ENCODE measurements around the gene CRHR1. TPM values are rescaled to one million over a fixed set of nuclear protein-coding genes. Genes with fewer than 3 reads are reported as not detected.
"Not testable (repeated sequence)": the region's sequence is repeated elsewhere in the genome, so short reads cannot be mapped to it uniquely, and the experiment has no call there.

The CRHR1 gene
- polyA plus RNA-seq (ENCODE audit: insufficient read length in 4 of 4) = 1 to 10 TPM in 1 of 4 donors, under 1 TPM in 3; 0.17 to 1.3 (median 0.69) TPM

GRCh38 chr17:45784293-45784740, at the start of gene CRHR1:
Gene CRHR1 (plus strand): TSS chr17:45784320. CDS start chr17:45784545, 225 bp downstream.
- DNase-seq (ENCODE audit: low read depth in 4 of 4, low spot score in 3 of 4) = no peak

DNA sequence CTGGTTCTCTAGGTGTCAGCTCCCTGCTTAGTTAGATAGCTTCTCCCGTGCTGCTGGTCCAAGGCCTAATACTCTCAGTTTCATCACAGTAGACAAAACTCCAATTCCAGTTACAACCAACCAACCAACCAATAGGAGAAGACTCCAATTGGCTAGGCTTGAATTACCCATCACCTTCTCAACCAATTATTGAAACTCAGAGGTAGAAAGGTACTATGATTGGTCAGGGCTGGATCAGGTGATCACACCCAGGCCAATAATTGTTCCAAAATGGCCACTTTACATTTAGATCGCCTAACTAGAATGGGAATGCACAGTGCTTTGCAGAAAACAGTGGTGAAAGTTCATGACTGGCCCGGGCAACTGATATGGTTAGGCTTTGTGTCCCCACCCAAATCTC, 49.5 kb upstream of the CRHR1 start:
- DNase-seq (ENCODE audit: low read depth in 4 of 4, low spot score in 3 of 4) = no peak

DNA sequence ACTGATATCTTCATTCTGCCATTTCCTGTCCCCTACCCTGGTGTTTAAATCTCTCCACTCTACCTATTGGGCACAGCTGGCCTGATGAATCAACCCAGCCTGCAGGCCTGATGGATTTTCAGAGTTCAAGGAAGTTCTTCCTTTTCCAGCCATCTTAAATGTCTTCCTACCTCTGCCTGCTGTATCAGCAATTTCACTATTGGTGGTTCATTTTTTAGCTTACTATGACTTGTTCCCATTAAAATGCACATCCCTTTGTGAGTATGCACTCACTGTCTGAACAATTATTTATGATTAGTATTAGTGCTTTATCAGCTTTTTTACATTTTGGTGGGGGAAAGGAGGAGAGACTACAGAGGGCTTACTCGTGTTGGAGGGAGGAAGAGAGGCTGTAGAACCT, 48.6 kb upstream of the CRHR1 start:
- no peak for DNase-seq (ENCODE audit: low read depth in 4 of 4, low spot score in 3 of 4)

- no peak for DNase-seq (ENCODE audit: low read depth in 4 of 4, low spot score in 3 of 4)
These were observed 44.3 kb upstream of the CRHR1 start for GRCh38 chr17:45739786-45740185.

DNA sequence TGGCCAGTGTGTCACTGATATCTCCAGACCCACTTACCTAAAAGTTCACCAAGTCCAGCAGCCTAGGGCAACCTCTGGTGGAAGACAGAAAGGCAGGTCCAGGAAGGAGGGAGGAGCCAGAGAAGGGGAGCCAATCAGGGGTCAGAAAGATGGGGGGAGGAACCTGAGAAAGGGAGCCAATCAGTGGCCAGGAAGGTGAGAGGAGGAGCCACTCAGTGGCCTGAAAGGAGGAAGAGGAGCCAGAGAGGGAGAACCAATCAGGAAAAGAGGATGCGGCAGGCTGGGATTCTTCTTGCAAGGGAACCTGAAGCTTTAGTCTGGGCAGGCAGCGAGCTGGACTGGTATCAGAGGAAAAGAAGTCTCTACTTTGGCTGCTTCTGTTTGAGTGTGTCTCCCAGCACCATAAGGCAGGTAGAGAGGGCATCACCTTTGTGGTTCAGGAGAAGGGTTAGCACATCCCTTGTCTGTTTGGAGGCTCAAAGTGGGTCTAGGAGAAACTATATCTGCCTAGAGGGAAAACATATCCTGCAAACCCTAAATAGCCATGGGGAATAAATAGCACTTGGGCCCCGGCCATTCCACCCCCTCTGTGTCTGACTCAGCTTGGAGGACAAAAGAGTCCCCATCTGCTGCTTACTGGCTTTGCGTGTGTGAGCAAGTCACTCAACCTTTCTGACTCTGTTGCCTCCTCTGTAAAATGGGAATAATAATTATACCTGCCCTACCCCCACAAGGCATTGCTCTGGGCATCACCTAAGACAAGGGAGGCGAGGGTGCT, 43.4 kb upstream of the CRHR1 start:
- peak in 2 of 4 donors; percentile 10 to 16 for DNase-seq (ENCODE audit: low read depth in 4 of 4, low spot score in 3 of 4)

DNA sequence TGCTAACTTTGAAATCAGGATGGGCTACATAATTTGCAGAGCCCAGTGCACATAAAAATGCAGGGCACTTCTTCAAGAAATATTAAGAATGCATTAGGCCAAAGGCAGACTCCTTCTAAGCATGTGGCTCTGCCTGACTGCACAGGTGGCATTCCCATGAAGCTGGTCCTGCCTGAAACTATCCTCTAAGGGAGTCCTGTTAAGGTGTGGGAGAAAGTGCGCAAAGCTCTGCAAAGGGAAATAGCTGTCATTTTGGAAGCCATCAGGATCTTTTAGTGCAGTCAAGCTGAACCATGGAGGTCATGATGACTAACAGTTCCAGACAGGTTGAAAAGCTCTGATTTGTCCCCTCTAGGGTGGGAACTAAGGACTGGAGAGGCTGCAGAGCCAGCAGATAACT, 41.9 kb upstream of the CRHR1 start:
- DNase-seq (ENCODE audit: low read depth in 4 of 4, low spot score in 3 of 4) = no peak

GRCh38 chr17:45743626-45744326, 40.3 kb upstream of the CRHR1 start:
- DNase-seq (ENCODE audit: low read depth in 4 of 4, low spot score in 3 of 4) = no peak

DNA sequence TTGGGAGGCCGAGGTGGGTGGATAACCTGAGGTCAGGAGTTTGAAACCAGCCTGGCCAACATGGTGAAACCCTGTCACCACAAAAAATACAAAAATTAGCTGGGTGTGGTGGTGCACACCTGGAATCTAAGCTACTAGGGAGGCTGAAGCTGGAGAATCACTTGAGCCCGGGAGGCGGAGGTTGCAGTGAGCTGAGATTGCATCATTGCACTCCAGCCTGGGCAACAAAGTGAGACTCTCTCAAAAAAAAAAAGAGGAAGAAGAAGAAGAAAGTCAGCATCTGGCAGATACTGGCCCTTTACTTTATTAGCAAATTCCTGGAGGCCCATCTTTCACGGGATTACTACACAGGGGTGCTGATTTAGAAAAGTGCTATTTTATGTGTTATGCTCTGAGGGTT, 39.3 kb upstream of the CRHR1 start:
- DNase-seq (ENCODE audit: low read depth in 4 of 4, low spot score in 3 of 4) = not testable (repeated sequence)

GRCh38 chr17:45745601-45746494, 38.3 kb upstream of the CRHR1 start:
- no peak for DNase-seq (ENCODE audit: low read depth in 4 of 4, low spot score in 3 of 4)

- no peak for DNase-seq (ENCODE audit: low read depth in 4 of 4, low spot score in 3 of 4)
These were observed 36.2 kb upstream of the CRHR1 start for GRCh38 chr17:45747911-45748310.

DNA sequence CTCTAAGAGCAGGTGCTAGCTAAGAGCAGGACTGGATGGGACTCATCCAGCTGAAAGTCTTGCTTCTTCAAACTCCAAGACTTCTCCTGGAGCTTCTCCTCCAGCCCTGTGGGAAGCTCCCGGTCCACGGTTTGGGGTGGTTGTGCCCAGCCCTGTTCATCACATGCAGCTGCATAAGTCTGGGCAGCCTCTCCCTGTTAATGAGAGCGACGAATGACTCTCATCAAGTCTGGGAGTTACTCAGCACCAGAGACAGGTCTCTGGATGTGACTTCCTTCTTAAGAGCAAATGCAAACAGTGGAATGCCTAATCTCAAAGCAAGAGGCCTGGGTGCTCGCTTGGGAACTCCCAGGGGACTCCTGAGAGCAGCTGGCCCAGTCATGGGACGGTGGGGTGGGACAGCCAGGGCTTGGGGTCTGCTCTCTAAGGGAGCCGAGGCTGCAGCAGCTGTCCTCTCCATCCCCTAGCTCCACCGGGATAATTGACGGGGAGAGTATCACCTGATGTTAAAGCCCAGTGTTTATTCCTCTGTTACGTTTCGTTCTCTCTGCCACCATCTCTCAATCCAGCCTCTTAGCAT, 35.3 kb upstream of the CRHR1 start:
- DNase-seq (ENCODE audit: low read depth in 4 of 4, low spot score in 3 of 4) = no peak

GRCh38 chr17:45749831-45750335, 34.2 kb upstream of the CRHR1 start:
- DNase-seq (ENCODE audit: low read depth in 4 of 4, low spot score in 3 of 4) = no peak

GRCh38 chr17:45750779-45751440, 33.2 kb upstream of the CRHR1 start:
- no peak for DNase-seq (ENCODE audit: low read depth in 4 of 4, low spot score in 3 of 4)

- DNase-seq (ENCODE audit: low read depth in 4 of 4, low spot score in 3 of 4) = no peak
These were observed 32.7 kb upstream of the CRHR1 start for GRCh38 chr17:45751466-45751865.

- no peak for DNase-seq (ENCODE audit: low read depth in 4 of 4, low spot score in 3 of 4)
These were observed 31.9 kb upstream of the CRHR1 start for GRCh38 chr17:45752246-45752645.

DNA sequence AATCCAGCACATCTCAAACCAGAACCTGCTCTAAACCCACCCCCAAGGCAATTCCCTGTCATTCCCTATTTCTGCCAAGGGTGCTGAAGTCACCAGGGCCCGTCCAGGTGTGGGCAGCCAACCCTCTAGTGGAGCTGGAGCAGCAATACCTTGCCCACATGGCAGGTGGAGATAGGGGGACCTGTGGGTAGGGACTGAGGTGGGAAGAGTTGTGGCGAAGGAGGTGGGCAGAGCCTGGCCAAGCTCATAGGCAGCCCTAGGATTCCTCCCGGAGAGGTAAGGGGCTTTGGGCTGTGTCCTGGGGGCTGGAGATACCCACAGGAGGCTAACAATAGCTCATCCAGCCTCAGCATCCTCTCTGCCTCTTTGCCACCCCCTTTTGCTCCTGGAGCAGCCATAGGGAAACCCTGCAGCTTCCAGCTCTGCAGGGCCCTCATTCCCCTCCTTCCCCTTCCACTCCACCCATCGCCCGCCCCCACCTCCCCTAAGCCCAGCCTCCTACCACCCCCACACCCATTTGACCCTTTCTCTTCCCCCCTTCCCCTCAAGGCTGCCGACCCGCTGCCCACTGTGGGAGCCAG, 30.4 kb upstream of the CRHR1 start:
- no peak for DNase-seq (ENCODE audit: low read depth in 4 of 4, low spot score in 3 of 4)

DNA sequence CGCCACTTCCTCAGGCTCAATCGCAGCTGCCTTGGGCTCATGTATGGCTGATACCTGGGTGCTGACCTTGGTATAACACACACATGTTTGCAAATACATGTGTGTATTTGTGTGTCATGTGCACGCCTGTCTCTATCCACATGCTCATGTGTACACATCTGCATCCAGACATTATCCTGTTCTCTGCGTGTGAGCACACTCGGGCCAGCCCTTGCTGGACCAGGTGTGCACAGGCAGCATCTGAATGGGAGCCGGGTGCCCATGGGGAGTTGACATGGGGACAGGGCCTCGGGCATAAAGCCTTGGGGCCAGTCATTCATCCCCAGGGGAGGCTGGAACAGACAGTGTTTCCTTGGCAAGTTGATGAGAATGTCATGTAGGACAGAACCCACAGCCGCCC, 29.1 kb upstream of the CRHR1 start:
- no peak for DNase-seq (ENCODE audit: low read depth in 4 of 4, low spot score in 3 of 4)

DNA sequence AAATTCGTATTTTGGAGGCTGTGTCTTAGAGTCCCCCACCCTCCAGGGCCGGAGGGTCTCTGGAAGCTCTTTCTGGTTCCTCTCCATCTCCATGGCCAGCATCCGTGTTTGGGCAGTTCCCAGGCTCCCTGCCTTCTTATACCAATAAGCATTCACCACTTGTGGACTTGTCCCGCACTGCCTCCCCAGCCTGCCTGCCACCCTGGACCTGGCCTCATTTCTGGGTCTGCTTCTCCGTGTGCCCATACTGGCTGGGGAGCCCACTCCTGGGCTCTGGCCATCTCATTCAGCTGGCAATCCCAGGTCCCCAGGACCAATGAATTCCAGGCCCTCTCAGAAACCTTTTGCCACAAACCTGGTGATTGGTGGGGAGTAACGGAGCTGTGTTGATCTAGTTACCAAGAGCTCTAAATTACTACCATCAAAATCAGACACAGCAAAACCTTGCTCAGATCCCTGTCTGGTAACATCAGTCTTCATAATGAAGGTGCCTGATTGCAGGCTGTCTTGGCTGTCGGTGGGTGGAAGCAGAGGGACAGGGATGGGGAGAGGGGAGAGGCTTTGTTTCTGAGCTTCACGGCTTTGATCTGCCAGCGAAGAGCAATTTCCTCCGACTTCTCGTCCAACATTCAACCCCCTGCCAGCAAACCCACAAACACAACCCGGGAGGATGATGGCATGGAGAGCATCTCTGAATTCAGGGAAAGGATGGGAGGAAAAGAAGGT, 27.7 kb upstream of the CRHR1 start:
- no peak for DNase-seq (ENCODE audit: low read depth in 4 of 4, low spot score in 3 of 4)
